Measurements from ENCODE around the gene MLXIP. TPM values are rescaled to one million over a fixed set of nuclear protein-coding genes. Genes with fewer than 3 reads are reported as not detected.

Gene MLXIP
- total RNA-seq, 1 donor from 2014 or later: 58.8 TPM

DNA sequence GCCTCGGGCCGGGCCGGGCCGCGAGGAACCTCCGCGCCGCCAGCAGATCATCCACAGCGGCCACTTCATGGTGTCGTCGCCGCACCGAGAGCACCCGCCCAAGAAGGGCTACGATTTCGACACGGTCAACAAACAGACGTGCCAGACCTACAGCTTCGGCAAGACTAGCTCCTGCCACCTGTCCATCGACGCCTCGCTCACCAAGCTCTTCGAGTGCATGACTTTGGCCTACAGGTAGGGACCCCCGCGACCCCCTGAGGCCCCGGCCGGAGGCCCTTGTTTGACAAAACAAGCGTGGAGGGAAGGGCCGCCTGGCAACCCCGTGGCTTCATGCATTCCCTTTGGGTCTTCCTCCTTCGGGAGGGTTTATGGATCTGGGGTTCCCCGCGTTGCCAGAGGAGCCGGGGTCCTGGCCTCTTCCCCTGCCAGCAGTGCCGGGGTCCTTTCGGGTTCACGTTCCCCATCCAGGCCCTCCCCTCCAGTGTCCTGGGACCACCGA, 526 bp downstream of the MLXIP start:
- no peak for DNase-seq (ENCODE audit: low read depth)

GRCh38 chr12:122079532-122080081, 1.1 kb downstream of the MLXIP start:
- no peak for DNase-seq (ENCODE audit: low read depth)

DNA sequence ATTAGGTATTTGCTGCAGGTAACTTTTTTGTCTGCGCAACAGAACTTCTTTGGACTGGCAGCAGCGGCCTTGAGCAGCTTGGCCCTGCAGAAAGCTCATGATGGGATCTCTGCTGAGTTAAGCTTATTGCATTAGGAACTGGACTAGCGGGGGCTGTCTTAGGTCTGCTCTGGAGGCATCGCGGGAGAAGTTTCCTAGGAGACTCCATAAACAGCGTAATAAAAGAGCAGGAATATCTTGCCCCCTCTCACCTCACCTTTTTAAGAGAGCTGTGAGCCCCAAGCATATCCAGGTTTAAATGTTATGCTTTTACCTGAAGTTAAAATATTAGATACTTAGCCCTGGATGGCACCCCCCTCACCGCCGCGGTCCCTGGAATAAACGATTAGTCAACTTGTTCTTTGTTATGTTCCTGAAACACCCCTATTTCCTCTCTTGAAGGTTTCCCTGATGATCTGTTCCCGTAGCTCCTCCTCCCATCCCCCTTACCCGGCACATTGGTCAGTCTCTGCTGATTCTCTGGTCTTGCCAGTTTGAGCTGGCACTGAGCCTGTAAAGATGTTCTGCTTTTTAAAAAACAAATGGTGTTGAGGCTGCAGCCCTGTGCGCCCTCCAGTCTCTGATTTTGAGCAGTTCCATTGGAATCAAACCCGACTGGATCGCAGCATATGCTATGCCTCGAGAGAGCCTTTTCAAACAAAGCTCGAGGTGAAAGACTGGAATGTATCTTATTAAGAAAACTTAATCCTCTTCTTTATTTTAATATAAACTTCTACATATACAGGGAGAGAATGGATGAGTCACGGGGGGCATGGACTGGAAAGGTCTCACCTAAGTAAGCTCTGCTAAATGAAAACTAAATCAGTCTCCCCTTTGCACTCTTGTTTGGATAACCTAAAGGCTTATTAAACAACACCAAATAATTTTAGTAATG, 1.9 kb downstream of the MLXIP start:
- peak; percentile 89 for DNase-seq (ENCODE audit: low read depth)

GRCh38 chr12:122081083-122081696, 2.6 kb downstream of the MLXIP start:
- peak; percentile 47 for DNase-seq (ENCODE audit: low read depth)

- DNase-seq (ENCODE audit: low read depth): peak; percentile 52
These were observed 3.2 kb downstream of the MLXIP start for GRCh38 chr12:122081697-122082221.

DNA sequence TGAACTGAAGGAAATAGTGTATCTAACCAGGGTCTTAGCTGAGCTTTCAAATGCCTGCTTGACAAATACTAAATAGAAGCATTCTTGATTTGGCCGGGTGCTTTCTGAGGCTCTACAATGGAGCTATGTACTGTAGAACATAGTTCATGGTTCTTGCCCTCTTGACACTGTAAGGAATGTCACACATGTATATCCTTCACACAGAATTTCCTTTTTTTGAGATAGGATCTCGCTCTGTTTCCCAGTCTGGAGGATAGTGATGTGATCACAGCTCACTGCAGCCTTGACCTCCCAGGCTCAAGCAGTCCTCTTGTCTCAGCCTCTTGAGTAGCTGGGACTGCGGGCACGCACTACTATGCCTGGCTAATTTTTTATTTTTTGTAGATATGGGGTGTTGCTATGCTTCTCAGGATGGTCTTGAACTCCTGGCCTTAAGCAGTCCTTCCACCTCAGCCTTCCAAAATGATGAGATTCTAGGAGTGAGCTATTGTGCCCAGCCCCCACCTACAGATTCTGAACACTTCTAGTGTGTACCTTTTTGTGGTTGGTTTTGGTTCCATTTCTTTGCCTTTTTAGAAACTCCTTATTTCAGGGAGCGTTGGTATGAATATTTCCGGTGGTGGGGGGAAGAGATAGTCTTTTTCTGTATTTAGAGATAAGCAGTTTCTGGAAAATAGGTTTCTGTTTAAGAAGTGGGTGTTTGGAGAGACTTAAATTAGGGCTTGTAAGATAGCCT, 4.2 kb downstream of the MLXIP start:
- no peak for DNase-seq (ENCODE audit: low read depth)

- no peak for DNase-seq (ENCODE audit: low read depth)
These were observed 6.4 kb downstream of the MLXIP start for GRCh38 chr12:122084857-122085405.

DNA sequence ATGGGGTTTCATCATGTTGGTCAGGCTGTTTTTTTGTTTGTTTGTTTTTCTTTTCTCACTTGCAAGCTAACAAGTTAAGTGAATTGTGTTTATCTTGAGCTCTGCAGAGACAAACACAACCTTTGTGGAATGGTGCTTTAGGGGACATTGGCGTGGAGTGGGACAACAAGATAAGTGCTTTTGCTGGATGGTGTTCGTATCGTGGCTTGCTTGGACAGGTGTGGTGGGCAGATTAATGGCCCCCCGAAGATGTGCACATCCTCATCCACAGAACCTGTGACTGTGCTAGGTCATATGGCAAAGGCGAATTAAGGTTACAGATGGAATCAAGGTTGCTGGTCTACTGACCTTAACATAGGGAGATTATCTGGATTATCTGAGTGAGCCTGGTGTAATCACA, 7.0 kb downstream of the MLXIP start:
- no peak for DNase-seq (ENCODE audit: low read depth)

- DNase-seq (ENCODE audit: low read depth): no peak
These were observed 7.6 kb downstream of the MLXIP start for GRCh38 chr12:122086116-122086515.

DNA sequence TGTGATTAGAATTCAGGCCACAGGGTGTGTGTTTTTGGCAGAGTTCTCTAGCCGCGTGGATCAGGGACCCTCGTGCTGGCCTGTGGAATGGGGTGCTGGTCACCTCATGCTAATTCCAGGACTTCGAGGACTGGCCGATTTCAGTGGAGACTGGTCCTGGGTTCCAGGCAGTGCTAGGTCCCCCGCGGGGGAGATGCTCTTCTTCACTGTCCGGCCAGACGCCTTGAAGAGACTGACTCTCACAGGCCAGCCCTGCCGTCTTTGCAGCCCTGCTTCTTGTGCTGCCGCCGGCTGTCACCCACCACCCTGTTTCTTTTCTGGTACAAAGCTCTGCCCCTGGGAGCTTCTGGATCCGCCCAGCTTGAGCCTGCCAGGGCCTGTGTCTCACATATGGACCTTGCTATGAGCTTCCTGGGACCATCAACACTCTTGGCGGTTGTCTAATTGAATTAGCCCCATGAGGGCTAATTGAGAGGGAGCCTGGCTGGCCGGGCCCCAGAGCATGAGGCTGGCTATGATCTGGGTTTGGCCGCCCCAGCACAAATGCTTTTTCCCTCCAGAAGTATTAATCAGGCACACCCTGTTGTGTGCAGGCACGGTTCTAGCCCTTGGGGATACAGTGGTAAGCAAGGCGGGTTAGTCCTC, 8.2 kb downstream of the MLXIP start:
- DNase-seq (ENCODE audit: low read depth): no peak

DNA sequence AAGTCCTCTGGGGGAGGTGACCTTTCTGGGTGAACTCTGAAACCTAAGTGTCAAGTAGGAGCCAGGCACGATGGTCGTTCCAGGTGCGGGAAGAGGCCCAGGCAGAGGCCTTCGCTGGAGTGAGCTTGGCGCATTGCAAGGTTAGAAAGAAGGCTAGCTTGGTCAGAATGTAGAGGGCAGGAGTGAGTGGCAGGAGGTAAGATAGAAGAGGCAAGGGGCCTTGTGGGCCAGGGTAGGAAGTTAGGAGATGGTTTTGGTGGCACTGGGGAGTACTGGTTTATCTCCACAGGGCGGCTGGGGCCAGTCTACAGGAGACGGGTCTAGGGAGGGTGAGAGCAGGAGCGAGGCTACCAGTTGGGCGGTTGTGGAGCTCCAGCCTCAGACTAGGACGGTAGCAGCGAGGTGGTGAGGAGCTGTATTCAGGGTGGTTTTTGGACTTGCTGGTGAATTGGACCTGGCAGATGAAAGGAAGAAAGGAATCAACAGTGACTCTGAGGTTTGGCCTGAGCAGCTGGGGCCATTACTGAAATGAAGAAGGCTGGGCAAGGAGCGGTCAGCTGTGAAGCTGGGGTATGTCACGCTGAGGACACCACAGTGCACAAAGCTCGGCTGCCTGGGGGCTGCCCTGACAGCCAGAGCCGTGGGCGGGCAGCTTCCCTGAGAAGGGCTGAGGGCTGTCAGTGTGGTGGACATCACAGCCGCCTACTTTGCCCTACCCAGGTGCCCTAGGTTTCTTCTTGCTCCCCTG, 9.0 kb downstream of the MLXIP start:
- DNase-seq (ENCODE audit: low read depth): no peak

GRCh38 chr12:122088179-122088810, 9.7 kb downstream of the MLXIP start:
- no peak for DNase-seq (ENCODE audit: low read depth)

- DNase-seq (ENCODE audit: low read depth): no peak
These were observed 10.5 kb downstream of the MLXIP start for GRCh38 chr12:122089077-122089476.

DNA sequence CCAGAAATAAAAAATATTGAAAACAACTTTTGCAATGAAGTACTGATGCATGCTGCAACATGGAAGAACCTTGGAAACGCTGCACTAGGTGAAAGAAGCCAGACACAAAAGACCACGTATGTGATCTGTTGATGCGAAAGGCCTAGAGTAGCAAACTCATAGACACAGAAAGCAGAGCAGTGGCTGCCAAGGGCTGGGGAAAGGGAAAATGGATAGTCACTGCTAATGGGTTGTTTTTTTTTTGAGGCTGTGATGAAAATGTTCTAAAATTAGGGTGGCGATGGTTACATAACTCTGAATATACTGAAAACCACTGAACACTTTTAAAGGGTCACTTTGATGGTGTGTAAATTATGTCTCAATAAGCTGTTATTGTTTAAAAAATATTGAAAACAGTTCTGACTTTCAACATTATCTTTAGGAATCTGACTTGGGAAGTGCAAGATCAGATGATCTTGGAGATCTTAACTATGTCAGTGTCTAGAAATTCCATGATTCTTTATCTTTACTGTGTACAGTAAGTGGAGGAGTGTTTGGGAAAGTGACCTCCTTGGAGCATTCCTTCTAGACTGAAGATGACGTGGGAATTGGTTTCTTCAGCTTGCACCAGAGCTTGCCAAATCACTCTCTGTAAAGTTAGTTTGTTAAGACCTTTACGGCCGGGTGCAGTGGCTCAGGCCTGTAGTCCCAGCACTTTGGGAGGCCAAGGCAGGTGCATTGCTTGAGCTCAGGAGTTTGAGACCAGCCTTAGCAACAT, 12.4 kb downstream of the MLXIP start:
- peak; percentile 71 for DNase-seq (ENCODE audit: low read depth)

GRCh38 chr12:122093098-122093883, 14.7 kb downstream of the MLXIP start:
- DNase-seq (ENCODE audit: low read depth): no peak

GRCh38 chr12:122094137-122094734, 15.7 kb downstream of the MLXIP start:
- DNase-seq (ENCODE audit: low read depth): no peak

DNA sequence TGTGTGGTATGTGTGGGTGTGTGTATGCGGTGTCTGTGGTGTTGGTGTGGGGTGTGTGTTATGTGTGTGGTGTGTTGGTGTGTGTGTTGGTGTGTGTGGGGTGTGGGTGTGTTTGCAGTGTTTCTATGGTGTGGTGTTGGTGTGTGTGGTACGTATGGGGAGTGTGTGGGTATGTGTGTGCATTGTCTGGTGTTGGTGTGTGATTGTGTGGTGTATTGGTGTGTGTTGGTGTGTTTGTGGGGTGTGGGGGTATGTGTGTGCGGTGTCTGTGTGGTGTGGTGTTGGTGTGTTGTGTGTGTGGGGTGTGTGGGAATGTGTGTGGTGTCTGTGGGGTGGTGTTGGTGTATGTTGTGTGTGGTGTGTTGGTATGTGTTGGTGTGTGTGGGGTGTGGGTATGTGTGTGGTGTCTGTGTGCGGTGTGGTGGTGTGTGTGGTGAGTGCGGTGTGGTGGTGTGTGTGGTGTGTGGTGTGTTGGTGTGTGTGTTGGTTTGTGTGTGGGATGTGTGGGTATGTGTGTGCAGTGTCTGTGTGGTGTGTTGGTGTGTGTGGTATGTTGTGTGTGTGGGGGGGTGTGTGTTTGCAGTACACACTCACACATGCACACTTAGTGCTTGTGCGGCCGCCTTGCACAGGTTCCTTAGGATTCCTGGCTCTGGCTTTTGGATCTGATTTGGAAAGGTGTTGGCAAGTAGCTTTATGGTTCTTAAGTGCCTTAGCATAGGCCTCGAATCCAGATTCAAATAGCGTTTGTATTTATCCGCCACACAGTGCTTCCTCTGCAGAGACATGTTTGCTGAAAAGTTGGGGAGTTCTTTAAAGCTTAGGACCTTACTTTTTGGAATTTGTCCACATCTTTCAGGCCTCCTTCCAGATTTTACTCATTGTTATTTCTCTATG, 16.4 kb downstream of the MLXIP start:
- DNase-seq (ENCODE audit: low read depth): no peak
